HG02798 (cell line): ENCODE measurements around the gene LNX2.
"Not testable (repeated sequence)": the region's sequence is repeated elsewhere in the genome, so short reads cannot be mapped to it uniquely, and the experiment has no call there.

Source experiments
- ATAC-seq: cut with Tn5 transposase; IDR thresholded peaks from one replicate; pipeline ENCODE4 v1.9.1; 2021; ENCODE audit warnings: mild to moderate bottlenecking; ENCODE audit not compliant: unreplicated experiment, poor library complexity

The LNX2 gene

DNA sequence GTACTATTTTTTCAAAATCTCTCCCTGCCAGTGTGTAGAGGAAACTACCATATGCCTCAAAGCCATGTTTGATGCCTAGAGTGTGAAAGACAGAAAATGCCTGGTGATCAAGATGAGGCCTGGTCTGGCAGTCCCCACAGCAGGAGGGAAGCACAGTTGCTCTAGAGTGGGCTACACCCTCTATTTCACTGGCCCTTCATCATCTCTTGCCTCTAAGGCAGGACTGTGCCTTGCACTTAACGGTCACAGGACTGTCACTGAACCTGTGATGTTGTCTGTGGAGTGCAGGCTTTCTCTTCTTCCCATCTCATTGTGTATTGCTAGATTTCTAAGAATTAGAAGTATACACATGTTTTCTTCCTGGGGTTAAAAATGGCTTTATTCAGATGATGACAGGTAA is 17.7 kb upstream of the LNX2 start:
- ATAC-seq: no peak

DNA sequence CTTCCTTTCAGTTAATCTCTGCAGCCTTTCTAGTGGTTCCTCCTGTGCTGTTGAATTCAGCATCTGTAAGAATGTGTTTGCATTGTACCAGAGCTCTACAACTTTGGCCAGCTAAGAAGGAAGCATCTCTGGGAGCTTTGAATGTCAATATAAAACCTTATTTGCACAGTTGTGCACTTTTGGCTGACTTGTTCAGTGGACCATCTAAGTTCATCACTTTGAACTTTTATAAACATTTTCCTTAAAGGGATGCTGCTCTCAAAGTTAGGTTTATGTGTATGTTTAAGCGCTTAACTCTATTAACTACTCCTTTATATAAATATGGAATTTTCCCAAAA is 16.9 kb upstream of the LNX2 start:
- no peak for ATAC-seq

DNA sequence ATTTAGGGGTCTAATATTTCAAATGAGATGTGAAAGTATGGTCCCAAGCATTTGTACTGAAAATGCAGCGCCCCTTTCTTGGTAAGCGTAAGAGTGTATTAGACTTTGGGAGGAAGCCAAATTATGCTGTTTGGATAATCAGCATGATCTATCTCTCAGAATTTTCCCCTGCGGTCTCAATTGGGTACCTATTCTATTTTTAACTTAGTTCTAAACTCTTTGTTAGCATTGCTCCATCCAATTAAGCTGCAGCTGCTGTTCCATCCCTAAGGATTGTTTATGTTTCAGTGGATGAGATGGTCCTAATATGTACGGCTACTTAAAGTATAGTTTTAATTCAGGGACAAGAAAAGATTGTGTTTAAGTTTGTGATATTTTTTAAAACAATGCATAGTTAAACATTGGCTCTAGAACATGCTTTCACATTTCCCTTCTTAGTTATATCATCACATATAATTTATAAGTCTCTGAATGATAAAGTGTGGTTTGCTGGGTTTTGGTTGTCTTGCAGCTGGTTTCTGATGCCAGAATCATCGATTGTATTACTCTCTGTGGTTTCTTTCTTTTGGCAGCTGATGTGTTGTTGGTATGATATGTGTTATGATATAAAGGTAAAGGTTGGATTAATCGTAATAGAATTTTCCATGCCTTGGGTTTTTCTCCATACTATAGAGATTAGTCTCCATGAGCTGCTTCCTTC is 16.4 kb upstream of the LNX2 start:
- ATAC-seq: no peak

DNA sequence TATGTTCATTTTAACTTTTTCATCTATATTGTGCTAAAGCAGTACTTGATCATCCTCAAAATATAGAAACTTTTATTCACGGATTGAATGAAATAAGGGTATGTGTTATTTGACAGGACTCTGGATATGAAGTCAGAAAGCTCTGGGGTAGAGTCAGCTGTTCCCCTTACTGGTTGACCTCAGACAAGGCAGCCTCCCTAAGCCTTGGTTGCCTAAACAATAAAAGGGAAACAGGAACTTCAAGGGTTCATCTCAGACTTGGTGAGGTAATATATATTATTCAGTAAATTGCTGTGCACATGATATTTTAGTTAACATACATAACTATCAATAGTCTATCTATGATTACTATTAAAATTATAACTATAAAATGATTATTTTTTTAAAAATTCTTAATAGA is 14.9 kb upstream of the LNX2 start:
- no peak for ATAC-seq

DNA sequence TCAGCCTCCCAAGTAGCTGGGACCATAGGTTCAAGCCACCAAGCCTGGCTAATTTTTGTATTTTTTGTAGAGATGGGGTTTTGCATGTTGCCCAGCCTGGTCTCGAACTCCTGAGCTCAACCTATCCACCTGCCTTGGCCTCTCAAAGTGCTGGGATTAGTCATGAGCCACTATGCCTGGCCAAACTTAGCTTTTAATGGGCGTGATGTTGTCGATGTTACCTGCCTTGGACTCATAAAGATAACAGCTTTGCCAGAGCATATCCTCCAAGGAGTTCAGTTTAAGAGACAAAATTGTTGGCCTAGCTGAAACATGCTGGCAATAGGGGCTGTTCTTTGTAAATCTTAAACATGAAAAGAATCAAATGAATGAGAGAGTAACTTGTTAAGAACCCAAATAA is 14.5 kb upstream of the LNX2 start:
- ATAC-seq: no peak

- ATAC-seq: no peak
Measured at GRCh38 chr13:27634231-27634630, 13.9 kb upstream of the LNX2 start.

DNA sequence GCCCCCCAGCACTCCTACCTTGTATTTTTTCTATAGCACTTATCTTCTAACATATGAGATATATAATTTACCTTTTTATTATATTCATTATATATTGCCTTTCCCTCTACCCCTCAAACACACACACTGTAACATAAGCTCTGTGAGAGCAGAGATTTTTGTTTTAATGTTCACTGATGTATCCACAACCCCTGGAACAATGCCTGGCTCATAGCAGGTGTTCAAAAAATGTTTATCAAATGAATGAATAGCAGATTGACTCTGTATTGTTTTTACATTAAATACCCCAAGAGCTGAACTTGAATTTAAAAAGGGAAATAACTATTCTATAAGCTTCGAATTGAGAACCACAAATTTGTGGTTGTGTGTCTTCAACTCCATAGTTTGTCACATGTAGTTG is 12.3 kb upstream of the LNX2 start:
- ATAC-seq: no peak

- ATAC-seq: no peak
Measured at GRCh38 chr13:27632214-27632613, 11.9 kb upstream of the LNX2 start.

GRCh38 chr13:27631665-27632064 is 11.3 kb upstream of the LNX2 start:
- no peak for ATAC-seq

GRCh38 chr13:27631156-27631555 is 10.8 kb upstream of the LNX2 start:
- no peak for ATAC-seq

- ATAC-seq: not testable (repeated sequence)
Measured at GRCh38 chr13:27628766-27629165, 8.4 kb upstream of the LNX2 start.

DNA sequence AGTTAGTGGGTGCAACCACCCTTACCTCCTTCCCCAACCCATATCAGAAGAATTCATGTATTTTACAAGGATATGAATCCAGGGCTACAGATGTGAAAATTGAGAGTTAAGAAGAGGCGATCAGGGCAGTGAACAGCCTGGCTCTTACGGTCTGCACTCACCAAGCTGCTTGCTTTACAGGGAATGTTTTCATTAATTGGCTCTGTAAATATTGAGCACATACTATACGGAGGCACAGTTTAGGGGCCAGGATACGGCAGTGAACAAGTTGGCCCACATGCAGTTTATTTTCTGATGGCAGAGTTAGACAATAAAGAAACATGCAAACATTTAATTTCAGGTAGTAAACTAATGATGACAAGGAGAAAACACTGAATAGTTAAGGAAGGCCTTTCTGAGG is 7.8 kb upstream of the LNX2 start:
- no peak for ATAC-seq

- ATAC-seq: no peak
Measured at GRCh38 chr13:27627380-27627779, 7.1 kb upstream of the LNX2 start.

- ATAC-seq: no peak
Measured at GRCh38 chr13:27625839-27626238, 5.5 kb upstream of the LNX2 start.

GRCh38 chr13:27624071-27624470 is 3.7 kb upstream of the LNX2 start:
- no peak for ATAC-seq

GRCh38 chr13:27622881-27623280 is 2.6 kb upstream of the LNX2 start:
- ATAC-seq: no peak

DNA sequence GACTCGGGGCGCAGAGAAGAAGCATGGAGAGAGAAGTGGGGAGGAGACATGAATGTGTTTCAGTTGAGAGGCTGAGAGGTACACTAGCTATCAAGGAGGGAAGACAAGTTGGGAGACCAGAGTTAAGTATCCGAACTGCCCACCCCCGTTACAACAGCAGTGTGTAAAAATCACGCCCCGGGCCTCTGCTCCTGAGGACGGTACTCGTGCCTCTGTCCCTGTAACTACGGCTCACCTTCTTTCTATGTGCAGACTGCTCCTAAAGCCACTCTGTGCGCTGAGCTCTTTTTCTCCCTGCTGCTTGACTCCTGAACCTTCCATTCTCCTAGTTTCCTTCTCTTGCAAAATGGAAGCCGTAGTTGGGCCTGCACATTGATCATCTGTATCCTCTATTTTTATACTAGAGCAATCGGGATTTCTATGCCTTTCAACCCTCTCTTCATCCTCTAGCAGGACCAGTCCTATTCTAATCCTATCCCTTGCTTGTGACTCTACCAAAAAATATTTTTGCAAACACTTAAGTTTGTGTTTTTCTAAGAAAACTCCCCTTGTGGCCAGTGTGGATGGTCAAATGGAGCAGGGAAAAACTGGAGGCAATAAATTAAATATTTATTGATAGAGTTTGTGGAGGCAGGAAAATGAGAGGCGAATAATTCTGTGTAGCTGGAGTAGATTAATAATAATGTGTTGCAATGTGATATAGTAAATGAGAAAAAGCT is 1.9 kb upstream of the LNX2 start:
- no peak for ATAC-seq

DNA sequence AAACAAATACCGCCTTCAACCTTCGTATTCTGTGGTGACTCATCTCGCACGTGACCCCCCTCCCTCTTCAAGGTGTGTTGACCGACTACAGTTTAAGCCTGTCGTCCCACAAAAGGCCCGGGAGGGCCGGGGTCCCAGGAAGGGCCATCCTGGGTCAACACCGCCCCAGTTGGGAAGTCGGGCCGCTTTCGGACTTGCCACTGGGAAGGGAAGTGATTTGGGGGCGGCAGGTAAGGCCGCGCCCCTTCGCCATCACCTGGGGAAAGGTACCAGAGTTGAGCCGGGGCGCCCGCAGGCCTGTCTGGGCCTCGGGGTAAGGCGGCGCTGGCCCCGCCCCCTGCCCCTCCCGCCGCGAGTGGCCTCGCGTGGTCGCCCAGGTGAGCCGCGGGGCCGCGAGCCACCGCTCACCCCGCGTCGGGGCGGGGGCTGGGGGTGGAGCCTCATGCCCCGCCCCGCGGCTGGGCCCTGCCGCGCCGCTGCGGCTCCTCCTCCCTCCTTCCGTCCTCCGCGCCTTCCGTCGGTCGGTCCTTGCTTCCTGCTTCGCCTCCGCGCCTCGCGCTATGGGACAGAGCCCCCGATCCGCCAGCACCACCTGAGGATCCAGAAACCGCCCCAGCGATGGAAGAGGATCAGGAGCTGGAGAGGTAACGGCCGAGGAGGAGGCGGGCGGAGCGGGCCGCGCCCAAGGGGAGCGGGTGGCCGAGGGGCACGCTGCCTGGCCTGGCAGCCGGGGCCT is 1.2 kb upstream of the LNX2 start, which contains the start of gene POLR1D:
Gene POLR1D (plus strand): TSS at position 527 of the 736 bp plus-strand sequence. CDS start 92 bp downstream, at position 619.
- peak; percentile 76 for ATAC-seq

GRCh38 chr13:27621116-27621365 is 712 bp upstream of the LNX2 start:
- no peak for ATAC-seq

GRCh38 chr13:27619728-27620376 is 477 bp downstream of the LNX2 start:
- peak; percentile 28 for ATAC-seq

DNA sequence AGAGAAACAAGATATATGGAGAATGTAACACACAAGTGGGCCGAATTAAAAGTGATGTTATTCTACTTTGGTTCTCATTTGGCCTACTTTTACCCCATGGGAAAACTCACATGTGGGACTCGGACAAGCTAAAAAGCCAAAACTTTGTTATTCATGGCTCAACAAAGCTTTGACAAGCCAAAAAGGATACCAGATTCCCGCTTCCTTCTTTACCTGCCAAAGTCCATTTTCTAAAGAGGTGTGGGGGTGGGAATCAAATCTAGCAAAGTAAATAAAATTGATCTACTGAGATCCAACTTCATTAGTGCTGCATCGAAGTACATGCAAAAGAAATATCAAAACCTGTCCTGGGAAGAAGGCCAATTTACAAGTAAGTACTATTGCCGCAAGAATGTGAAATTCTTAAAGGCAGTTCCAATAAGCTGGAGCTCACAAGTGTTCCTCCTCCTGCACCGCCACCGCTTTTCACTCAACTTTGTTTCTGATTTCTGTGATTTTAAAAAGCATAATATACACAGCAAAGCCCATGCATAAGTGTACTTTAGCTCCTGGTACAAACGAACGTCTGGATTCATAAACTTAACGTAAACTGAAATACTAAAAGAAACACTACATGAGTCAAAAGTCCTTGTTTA is 1.1 kb downstream of the LNX2 start:
- ATAC-seq: no peak
